ENCODE measurements around the gene RBM6. TPM values are rescaled to one million over a fixed set of nuclear protein-coding genes. Genes with fewer than 3 reads are reported as not detected.

The RBM6 gene
- total RNA-seq, 1 experiment from 2014 or later: 90.7 TPM

DNA sequence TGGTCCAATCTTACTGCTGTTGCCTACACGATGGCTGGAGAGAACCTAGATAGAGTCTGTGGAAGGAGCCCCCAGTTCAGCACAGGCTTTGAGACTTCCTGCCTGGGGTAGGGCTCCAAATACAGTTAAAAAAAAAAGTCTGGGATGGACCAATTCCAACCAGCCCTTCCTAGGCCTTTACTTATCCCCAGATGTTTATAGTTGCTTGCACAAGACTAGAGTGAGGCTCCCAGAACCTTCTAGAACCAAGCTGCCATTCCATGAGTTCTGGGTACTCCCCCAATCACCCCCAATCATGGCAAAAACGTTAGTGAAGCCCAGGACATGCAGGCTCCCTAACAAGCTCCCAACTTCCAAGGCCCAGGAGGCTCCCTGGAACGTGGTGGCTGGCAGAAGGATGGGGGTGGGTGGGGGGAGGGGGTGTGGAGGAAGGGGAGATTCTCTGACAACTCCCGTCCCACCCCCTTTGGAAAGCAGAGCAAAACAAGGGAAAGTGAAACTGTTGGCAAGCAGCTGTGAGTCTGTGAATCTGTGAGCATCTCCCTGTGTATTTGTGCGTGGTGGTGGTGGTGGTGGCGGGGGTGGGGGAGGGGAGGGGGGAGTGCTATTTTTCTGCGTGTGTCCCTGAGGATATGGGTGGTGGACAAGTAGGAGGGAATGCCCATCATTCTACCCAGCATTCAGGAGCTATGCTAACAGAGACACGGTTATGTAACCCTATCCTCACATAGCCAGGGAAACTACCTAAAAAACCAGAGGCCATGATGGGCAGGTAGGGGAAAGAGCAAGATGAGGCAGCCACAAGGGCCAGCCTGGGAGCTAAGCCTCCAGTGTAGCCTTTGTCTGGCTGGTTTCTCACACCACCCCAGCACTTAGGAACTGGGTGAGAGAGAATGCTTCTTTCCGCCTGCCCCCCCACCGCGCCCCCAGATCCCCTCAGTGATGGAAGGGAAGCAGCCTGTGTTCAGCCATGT is 38.3 kb upstream of the RBM6 start:
- Mint-ChIP-seq H3K4me3 (no peak overlapping the region), H3K36me3 (ENCODE audit: insufficient read depth in 1 of 3, low read depth in 3 of 3) (no peaks in the 10 kb centered on the region; a peak in 1 of 7 replicates), H3K27me3 (ENCODE audit: low read depth) (no peaks in the 10 kb centered on the region), H3K9me3 (no peaks in the 10 kb centered on the region; a peak in 1 of 5 replicates), H3K27ac (no peak overlapping the region), H3K4me1 (peaks cover 18 to 30% of the 10 kb centered on the region in 2 experiments)
- Histone ChIP-seq H3K79me1 (ENCODE audit: insufficient read depth, low read depth, low read length, poor library complexity, severe bottlenecking) (no peaks in the 10 kb centered on the region), H3K18ac (ENCODE audit: insufficient read length, low read depth, low read length) (no peak overlapping the region), H2BK120ac (ENCODE audit: low read depth, low read length, poor library complexity, severe bottlenecking) (no peak overlapping the region), H2BK12ac (ENCODE audit: insufficient read length, low read depth, low read length) (no peak overlapping the region), H2AK5ac (ENCODE audit: insufficient read length, low read length) (no peak overlapping the region), H2BK15ac (ENCODE audit: low read depth, low read length) (no peak overlapping the region), H3K14ac (ENCODE audit: insufficient read depth, low read length) (no peak overlapping the region), H3K9ac (ENCODE audit: extremely low read depth, insufficient read length, low read length) (no peak overlapping the region), H4K8ac (replicated peaks; ENCODE audit: insufficient read length, low read depth, low read length) (no peak overlapping the region), H3K4me1 (ENCODE audit: insufficient read depth, low read length) (peaks cover 2% of the 10 kb centered on the region; the same call in 1 of the 2 replicates), H3K23ac (ENCODE audit: insufficient read length, low read depth, low read length) (no peak overlapping the region), H3K79me2 (ENCODE audit: insufficient read depth, low read length) (no peaks in the 10 kb centered on the region), H3K4ac (ENCODE audit: low read depth, low read length) (no peak overlapping the region), H3K23me2 (ENCODE audit: insufficient read length, low read depth, low read length, poor library complexity, severe bottlenecking) (no peaks in the 10 kb centered on the region), H3K56ac (ENCODE audit: insufficient read length, low read depth, low read length) (no peak overlapping the region), H4K20me1 (ENCODE audit: control insufficient read depth, insufficient read depth, insufficient read length) (peaks cover under 1% of the 10 kb centered on the region), H2AFZ (ENCODE audit: low read length) (no peak overlapping the region), H3K9me3 (ENCODE audit: control insufficient read depth, low read depth, low read length) (no peaks in the 10 kb centered on the region), H3T11ph (ENCODE audit: low read length) (no peak overlapping the region), H3K4me2 (ENCODE audit: insufficient read depth, insufficient read length, low read length) (no peak overlapping the region), H2BK5ac (ENCODE audit: insufficient read length, low read length) (no peak overlapping the region), H3K27ac (ENCODE audit: insufficient read length, low read depth, low read length) (no peak overlapping the region), H4K91ac (ENCODE audit: insufficient read length, low read depth, low read length) (no peak overlapping the region), H2BK20ac (ENCODE audit: low read depth, low read length, poor library complexity, severe bottlenecking) (no peak overlapping the region), H4K5ac (ENCODE audit: insufficient read length, low read depth, low read length) (no peak overlapping the region), H3K27me3 (ENCODE audit: insufficient read depth, low read length) (no peaks in the 10 kb centered on the region)
- TF ChIP-seq, protein P1, sequence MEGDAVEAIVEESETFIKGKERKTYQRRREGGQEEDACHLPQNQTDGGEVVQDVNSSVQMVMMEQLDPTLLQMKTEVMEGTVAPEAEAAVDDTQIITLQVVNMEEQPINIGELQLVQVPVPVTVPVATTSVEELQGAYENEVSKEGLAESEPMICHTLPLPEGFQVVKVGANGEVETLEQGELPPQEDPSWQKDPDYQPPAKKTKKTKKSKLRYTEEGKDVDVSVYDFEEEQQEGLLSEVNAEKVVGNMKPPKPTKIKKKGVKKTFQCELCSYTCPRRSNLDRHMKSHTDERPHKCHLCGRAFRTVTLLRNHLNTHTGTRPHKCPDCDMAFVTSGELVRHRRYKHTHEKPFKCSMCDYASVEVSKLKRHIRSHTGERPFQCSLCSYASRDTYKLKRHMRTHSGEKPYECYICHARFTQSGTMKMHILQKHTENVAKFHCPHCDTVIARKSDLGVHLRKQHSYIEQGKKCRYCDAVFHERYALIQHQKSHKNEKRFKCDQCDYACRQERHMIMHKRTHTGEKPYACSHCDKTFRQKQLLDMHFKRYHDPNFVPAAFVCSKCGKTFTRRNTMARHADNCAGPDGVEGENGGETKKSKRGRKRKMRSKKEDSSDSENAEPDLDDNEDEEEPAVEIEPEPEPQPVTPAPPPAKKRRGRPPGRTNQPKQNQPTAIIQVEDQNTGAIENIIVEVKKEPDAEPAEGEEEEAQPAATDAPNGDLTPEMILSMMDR (conservative IDR thresholded peaks at IDR 0.05): no peak
- no peak for DNase-seq
- no CpG with 5 or more reads among the region's 11 CpGs for WGBS (ENCODE audit: extremely low coverage, insufficient read length, low lambda C conversion rate)
